ENCODE data around the gene SENP5.

Gene SENP5

GRCh38 chr3:196889844-196890708 is 22.4 kb downstream of the SENP5 start:
- DNase-seq = peak; percentile 29

DNA sequence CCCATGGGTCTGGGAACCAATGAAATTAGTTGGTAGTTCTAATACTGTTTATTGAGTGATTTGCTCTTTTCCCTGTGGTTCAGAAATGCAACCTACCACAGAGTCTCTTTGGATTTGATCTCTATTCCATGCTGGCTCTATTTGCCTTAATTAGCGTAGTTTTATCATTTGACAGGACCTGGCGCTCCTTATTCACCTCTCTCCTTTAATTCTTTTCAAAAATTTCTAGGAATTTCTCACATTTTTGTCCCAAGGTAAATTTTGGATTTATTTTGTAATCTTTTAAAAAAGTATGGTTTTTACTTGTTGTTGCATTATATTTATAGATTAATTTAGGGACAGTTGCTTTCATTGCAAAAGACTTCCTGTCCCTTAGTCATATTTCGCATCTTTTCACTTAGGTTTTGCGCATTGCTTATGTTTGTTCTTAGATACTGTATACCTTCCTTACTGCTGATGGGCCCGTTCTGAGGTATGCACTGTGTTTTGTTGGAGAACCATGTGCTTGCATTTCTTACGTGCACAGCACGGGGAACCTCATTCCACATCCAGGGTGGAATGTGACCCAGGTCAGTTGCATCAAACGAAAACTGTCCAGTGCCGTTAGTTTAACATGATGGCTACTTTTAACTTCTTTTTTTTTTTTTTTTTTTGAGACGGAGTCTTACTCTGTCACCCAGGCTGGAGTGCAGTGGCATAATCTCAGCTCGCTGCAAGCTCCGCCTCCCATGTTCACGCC is 27.0 kb downstream of the SENP5 start:
- DNase-seq = no peak

- DNase-seq = no peak
These were observed 28.5 kb downstream of the SENP5 start for GRCh38 chr3:196896229-196896628.

DNA sequence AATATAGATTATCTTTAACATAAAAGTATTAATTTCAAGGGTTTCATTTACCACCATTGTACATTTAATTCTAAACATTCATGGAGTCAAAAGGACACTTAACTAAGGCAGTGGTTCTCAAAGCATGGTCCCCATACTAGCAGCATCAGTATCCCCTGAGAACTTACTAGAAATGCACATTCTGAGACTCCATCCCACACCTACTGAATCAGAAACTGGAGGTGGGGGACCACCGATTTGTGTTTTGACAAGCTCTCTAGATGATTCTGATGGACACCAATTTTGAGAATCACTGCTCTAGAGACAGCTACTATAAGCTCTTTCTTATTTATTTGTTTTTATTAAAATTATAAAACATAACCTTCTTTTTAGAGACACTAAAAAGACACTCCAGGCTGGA is 34.0 kb downstream of the SENP5 start:
- DNase-seq = no peak

DNA sequence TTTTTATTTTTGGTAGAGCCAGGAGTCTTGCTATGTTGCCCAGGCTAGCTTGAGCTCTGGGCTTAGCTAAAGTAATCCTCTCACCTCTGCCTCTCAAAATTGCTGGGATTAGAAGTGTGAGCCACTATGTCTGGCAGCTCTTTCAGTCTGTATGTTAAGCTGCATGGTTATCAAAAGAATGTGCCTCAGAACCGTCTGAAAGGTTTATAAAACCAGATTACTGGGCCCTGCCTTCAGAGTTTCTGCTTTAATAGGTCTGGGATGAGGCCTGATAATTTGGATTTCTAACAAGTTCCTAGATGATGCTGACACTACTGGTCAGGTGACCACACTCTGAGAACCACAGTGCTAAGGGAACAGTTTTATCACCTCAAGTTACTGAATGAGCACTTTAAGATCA is 34.6 kb downstream of the SENP5 start:
- no peak for DNase-seq

DNA sequence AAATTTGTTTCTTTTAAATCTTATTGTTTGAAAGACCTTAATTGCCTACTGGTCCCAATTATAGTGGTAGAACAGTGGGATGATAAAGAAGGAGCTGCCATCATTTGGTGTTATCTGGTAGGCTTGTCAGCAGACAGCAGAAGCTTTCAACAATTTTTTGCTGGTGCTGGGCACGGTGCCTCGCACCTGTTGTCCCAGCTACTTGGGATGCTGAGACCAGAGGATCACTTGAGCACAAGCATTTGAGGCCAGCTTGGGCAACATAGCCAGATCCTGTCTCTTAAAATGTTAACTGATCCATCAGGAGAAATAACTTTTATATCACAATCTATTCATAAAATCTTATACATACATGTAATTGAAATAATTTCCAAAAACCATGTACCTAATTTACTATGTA is 36.0 kb downstream of the SENP5 start:
- no peak for DNase-seq

GRCh38 chr3:196914866-196915265 is 47.1 kb downstream of the SENP5 start:
- no peak for DNase-seq

GRCh38 chr3:196915375-196915774 is 47.7 kb downstream of the SENP5 start:
- DNase-seq = no peak

DNA sequence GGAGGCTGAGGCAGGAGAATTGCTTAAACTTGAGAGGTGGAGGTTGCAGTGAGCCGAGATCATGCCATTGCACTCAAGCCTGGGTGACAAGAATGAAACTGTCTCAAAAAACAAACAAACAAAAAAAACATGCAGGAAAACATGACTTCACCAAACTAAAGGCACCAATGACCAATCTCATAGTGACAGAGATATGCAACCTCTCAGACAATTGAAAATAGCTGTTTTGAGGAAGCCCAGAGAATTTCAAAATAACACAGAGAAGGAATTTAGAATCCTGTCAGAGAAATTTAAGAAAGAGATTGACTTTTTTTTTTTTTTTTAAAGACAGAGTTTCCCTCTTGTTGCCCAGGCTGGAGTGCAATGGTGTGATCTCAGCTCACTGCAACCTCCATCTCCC is 48.5 kb downstream of the SENP5 start:
- DNase-seq = no peak

GRCh38 chr3:196916995-196917394 is 49.3 kb downstream of the SENP5 start:
- DNase-seq = no peak

GRCh38 chr3:196918968-196919367 is 51.2 kb downstream of the SENP5 start:
- no peak for DNase-seq

DNA sequence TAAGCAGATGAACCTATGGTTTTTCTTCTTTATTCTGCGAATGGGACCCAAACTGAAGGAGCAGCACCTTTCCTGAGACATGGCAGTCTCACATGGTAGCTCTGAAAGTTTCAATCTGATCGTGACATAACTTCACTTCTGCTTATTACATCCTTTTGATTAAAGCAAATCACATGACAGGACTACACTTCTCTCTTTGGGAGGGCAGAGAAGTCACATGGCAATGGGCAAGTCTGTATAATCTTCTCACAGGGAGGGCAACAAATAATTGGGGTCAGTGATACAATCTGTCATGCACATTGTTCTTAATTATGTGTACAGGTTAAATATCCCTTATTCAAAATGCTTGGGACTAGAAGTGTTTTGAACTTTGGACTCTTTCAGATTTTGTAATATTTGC is 53.0 kb downstream of the SENP5 start:
- no peak for DNase-seq

DNA sequence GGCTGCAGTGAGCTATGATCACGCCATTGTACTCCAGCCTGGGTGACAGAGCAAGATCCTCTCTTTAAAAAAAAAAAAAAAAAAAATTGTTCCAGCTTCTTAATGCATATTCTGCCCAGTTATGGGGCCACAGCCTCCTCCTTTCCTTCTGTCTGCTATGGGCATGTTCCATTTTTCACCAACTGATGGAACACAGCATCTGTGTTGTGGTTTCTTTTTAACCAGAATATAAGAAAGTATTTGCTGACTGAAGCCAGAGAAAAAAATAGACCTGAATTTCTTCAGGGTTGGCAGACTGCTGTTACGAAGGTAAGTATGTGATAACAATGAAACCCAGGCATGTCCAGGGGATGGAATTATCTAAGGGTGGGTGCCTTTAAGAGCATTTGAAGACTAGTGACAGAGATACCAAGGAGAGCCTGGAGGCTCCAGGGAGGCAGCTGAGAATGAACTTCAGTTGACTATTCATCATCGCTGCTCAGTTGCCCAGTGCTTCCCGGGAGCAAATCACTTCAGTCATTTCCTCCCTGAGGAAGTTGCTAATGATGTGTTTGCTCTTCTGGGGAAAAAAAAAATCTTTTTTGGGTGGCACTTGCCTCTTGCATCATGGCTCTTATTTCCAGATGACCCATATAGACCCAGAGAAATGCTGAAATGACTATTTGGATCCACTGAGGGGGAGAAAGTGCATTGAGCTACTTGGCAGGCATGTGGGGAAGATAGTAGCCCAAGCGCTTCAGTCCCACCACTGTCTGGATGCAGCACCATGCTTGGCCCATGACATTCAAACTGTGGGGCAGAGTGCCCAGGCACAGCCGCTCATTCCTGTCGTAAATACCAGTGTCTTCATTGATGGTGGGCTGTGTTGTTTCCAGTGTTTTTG is 60.1 kb downstream of the SENP5 start:
- no peak for DNase-seq

DNA sequence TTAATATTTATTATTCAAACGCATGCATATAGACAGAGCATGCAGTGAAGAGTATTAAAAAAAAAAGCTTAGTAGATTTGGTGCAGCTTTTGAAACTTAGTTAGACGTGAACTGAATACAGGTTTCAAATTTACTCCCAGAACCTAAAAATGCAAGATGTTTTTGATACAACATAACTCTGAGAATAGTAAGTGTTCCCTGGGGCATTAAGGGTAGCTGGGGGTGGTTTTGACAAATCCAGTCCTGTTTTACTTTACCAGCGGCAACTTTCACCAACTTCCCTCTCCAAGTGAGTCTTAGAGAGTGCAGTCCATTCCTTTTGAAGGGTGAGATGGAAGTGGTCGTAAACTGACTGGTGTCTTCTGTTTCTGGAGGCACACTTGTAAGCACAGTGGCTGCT is 63.4 kb downstream of the SENP5 start:
- DNase-seq = no peak

GRCh38 chr3:196931828-196932587 is 64.3 kb downstream of the SENP5 start:
- DNase-seq = no peak

- no peak for DNase-seq
These were observed 64.9 kb downstream of the SENP5 start for GRCh38 chr3:196932600-196932999.

DNA sequence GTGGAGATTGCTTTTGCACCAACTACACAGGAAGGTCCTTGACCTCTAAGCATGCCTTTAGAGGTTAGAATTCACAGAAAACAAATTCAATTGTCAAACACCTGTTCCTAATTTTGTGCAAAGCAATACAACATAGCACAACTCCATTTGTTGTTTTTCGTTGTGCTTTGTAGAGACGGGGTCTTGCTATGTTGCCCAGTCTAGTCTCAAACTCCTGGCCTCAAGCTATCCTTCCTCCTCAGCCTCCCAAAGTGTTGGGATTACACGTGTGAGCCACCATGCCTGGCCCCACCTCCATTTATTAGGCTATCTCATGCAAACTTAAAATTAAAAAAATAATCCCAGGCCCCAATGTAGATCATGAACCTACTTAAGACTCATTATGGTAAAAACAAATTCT is 68.6 kb downstream of the SENP5 start:
- DNase-seq = no peak

GRCh38 chr3:196938124-196938523 is 70.4 kb downstream of the SENP5 start:
- DNase-seq = no peak

- no peak for DNase-seq
These were observed 70.9 kb downstream of the SENP5 start for GRCh38 chr3:196938576-196938975.

- DNase-seq = no peak
These were observed 74.1 kb downstream of the SENP5 start for GRCh38 chr3:196941729-196942225.

GRCh38 chr3:196942226-196942914 is 74.7 kb downstream of the SENP5 start, which contains the start of gene NCBP2:
TSS of gene NCBP2 (minus strand) at chr3:196942528. CDS start at chr3:196942503, 25 bp downstream.
- DNase-seq = peak; percentile 98

- DNase-seq = peak; percentile 21
These were observed 75.2 kb downstream of the SENP5 start for GRCh38 chr3:196942915-196943277.
